Limb (tissue), 2 donors: ENCODE results near the gene LRRC3C.
"Not testable (repeated sequence)": the region's sequence is repeated elsewhere in the genome, so short reads cannot be mapped to it uniquely, and the experiment has no call there.

Experiments used
- DNase-seq, 2 donors: peaks; one replicate each; pipeline ENCODE4 v3.0.0-alpha.2; 2016; ENCODE audit errors: extremely low spot score in 2 of 2

LRRC3C gene

DNA sequence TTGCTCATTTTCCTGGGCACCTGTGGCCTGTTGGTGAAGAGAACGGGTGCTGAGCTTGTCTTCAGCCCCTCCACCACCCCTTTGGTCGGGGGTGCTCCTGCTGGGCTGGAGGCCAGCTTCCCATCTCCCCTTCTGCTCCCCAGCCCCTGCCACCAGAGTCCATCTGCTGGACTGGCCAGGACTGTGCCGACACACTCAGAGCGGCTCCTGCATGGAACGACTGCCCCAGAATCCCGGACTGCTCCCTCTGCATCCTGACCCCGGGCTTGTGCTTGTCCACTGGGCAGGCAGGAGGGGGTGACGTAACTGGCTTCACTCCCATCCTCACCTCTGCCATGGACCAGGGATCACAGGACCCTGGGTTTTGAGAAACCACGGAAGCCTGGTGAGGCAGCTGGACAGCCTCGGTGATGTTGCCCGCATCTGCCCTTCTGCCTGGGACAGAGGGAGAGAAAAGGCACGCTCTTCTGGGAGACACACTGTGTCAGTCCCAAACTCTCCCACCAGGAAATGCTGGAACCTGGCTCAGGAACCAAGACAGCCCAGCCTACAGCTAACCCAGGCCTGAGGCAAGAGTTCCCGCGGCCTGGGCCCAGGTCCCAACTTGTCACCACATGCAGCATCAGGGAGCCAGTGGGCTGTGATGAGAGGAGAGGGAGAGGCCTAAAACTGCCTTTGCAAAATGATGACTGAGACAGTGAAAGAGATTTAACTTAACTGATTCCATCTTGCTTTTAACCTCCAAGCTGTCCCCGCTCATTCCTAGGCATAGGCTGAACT lies 19.2 kb downstream of the LRRC3C start:
- DNase-seq, result no peak

- DNase-seq, result not testable (repeated sequence)
Measured at GRCh38 chr17:39948489-39948828, 20.9 kb downstream of the LRRC3C start.

DNA sequence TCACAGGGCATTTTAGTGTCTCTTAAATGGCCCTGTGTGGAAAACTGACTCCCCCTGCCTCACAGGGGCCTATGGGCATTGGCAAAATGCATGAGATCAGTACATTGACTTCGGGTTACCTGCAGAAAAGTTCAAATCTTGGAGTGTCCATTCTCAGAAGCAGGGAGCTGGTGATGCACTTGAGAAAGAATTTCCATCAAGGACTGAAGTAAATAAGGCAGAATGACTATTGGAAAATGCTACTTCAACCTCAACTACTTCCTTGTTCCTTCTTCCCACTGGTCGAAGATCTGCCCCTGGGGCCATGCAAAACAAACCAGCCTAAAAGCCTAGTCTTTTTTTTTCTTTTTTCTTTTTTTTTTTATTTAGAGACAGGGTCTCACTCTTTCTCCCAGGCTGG lies 21.5 kb downstream of the LRRC3C start:
- no peak for DNase-seq

GRCh38 chr17:39950871-39951348 lies 23.4 kb downstream of the LRRC3C start:
- no peak for DNase-seq

DNA sequence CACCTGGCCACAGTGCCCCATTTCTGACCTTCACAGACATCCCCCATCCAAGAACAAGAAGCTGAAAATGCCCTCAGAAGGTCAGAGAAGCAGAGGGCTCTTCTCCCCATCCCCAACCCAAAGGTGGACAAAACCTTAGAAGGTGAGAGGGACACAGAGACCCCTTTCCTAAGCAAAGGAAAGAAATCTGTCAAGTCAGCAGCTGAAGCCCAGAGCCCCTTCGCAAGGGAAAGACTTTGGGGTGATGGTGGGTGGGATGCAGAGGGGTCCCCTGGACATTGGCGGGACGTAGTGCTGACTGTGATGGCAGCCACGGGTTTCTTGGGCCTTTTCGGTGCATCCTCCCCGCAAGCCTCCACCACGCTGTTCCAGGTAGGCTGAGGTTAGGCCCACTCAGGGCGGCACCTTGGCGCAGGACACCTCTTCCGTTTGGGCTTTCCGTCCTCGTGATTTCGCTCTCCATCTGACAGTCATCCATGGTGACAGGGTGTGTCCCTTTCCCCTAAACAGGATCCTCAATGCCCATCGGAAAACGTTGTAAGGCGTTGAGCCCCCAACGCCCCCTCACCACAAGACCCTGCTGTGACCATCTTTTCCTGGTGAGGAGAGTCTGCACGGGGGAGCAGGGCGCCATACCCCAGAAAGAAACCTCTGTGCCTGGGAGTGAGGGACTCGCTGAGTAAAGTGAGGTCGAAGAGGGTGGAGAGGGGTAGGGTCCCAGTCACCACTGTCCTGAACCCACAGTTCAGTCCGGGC lies 24.6 kb downstream of the LRRC3C start:
- no peak for DNase-seq

- peak; percentile 88 to 98 for DNase-seq
Measured at GRCh38 chr17:39952680-39953470, 25.3 kb downstream of the LRRC3C start.

DNA sequence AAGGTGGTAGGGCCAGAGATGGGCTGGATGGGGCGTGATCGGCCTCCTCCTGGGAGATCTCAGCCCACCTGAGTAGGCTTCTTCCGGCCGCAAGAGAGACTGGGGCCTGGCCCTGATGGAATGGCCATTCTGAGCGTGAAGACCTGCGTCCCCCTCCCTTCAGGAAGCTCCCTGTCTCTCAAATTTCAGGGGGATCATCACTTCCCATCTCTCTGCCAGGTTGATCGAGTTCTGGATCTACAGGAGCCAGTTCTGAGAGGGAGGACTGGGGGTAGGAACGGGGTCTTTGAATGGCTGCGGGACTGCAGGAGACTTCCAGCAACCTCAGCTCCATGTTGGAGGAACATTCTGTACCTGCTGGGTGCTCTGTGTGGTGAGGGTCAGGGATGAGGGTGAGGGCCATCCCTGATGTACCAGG lies 25.9 kb downstream of the LRRC3C start:
- DNase-seq, result no peak

DNA sequence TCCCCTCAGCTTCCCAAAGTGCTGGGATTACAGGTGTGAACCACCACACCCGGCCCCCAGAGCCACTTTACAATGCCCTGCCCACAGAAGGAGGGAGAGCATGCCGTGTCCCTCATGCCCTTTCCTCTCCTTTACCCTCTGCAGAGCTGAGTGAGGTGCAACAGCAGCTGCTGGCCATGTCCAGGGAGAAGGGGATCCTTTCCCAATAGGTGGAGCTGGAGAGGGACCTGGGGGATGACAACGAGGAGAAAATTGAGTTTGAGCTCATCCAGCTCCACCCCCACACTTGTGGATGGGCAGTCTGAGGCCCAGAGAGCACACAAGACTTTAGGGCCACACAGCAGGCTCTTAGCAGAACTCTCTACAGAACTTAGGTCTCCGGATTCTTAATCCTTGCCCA lies 27.3 kb downstream of the LRRC3C start:
- DNase-seq, result no peak

DNA sequence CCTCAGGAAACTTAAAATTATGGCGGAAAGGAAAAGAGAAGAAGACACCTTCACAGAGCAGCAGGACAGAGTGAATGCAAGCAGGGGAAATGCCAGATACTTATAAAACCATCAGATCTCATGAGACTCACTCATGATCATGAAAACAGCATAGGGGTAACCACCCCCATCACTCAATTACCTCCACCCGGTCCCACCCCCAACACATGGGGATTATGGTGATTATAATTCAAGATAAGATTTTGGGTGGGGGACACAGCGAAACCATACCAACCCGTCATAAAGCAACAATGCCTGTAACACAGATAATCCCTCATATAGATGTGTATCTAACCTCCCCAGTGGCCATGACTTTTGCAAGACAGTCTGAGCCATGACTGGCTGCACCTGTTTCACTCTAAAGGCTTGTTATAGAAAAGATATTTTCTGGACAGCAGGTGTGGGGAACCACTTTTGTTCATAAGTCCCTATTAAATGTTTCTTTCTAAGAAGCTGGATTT lies 28.2 kb downstream of the LRRC3C start:
- no peak for DNase-seq

- DNase-seq, result no peak
Measured at GRCh38 chr17:39960524-39961041, 33.1 kb downstream of the LRRC3C start.

DNA sequence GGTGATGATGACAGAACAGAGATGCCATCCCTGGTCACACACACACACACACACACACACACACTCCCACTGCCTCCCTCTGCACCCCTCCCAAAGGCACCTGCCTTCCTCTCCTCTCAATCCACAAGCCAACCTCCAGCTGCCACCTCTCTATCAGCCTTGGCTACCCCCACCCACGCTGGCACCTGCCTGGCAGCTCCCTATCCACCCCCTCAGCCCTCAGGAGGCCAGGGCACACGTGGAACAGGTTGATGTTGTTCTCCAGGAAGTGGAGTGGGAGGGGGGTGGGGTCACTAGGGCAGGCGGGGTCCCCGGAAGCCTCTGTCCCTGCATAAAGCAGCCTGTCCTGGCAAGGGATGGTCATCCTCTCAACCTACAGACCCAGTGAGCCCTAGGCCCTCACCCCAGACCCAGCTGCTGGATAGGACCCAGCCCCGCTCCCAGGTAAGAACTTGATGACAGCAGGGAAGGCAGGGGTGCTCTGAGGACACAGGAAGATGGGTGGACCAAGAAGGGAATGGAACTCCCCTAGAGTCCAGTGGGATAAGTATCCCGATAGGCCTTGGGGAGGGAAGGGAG lies 35.2 kb downstream of the LRRC3C start, which contains the start of gene GSDMA:
GSDMA (plus strand) TSS at position 363 of the 579 bp plus-strand sequence. CDS start 2,684 bp downstream, outside the sequence.
- DNase-seq, result no peak

DNA sequence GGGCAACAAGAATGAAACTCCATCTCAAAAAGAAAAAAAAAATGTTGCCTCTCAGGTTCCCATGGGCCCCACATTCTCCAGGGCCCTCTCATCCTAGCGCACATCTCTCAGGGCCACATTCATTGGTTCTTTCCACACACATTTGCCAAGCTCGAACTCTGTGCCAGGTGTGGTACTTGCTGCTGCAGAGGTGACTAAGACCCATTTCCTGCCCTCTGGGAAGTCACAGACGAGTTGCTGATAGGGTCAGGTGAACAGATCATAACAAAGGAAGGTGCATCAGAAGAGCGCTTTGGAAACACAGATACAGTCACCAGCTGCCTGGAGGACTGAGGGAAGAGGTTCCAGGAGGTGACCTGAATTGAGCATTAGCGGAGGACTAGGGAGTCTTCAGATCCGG lies 36.3 kb downstream of the LRRC3C start:
- DNase-seq, result no peak

- no peak for DNase-seq
Measured at GRCh38 chr17:39965017-39965699, 37.6 kb downstream of the LRRC3C start.

DNA sequence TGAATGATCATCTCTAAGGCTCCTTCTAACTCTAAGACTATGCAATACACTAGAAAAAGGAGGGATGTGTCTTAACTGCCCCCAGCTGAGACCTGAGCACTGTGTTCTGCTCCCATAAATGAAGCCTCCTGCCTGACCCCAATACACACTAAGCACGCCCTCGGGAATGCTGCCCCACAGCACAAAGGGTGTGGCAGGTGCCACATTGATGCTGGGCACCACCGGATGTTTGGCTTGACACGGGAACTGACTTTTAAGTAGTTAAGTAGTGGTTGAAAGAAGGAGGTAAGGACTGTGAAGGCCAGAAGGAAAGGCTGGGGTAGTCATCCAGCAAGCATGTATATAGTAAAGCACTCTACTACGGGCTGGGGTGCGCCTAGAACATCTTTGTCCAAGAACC lies 39.2 kb downstream of the LRRC3C start:
- DNase-seq, result no peak

GRCh38 chr17:39968761-39969160 lies 41.2 kb downstream of the LRRC3C start:
- DNase-seq, result no peak

- no peak for DNase-seq
Measured at GRCh38 chr17:39969375-39969774, 41.8 kb downstream of the LRRC3C start.

- DNase-seq, result no peak
Measured at GRCh38 chr17:39970157-39970692, 42.7 kb downstream of the LRRC3C start.

GRCh38 chr17:39971076-39971603 lies 43.6 kb downstream of the LRRC3C start:
- no peak for DNase-seq

GRCh38 chr17:39972271-39972670 lies 44.7 kb downstream of the LRRC3C start:
- no peak for DNase-seq

DNA sequence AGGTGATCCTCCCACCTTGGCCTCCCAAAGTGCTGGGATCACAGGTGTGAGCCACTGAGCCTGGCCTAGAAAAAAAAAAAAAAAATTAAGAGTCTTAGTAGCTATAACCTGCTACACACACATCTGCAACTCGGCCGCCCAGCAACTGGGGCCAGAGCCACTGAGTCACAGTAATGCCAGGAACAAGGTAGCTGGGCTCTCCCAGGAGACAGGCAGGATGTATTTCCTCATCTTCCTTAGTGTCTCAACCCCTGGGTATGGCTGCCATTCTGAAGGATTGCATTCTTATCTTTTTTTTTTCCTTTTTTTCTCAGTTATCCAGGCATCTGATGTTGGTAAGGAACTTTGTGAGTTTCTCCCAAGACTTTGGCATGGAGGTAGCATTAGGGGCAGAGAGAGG lies 46.0 kb downstream of the LRRC3C start:
- DNase-seq, result no peak
